Esophagus (tissue), 2 donors: Measurements from ENCODE around the gene DDA1. TPM values are rescaled to one million over a fixed set of nuclear protein-coding genes. Genes with fewer than 3 reads are reported as not detected.

Experiments used
- H3K27ac ChIP-seq, 2 donors: one replicate each; pipeline ENCODE4 v1.5.1; 2013; ENCODE audit warnings: low read depth in 2 of 2, mild to moderate bottlenecking in 2 of 2, inconsistent platforms in 1 of 2, low read length in 1 of 2, moderate library complexity in 1 of 2
- H3K27me3 ChIP-seq, 2 donors: one replicate each; pipeline ENCODE4 v1.6.1; 2013; ENCODE audit warnings: low read length in 2 of 2, control low read depth in 1 of 2, mild to moderate bottlenecking in 1 of 2; ENCODE audit not compliant: insufficient read depth in 2 of 2, control insufficient read depth in 1 of 2
- H3K36me3 ChIP-seq, 2 donors: one replicate each; pipeline ENCODE4 v1.6.1; 2013; ENCODE audit warnings: low read length in 1 of 2; ENCODE audit not compliant: control insufficient read depth in 2 of 2, insufficient read depth in 2 of 2
- H3K4me1 ChIP-seq, 2 donors: one replicate each; pipeline ENCODE4 v1.6.1; 2013; ENCODE audit warnings: low read length in 1 of 2; ENCODE audit not compliant: control insufficient read depth in 2 of 2, insufficient read depth in 2 of 2
- H3K4me3 ChIP-seq, 2 donors: one replicate each; pipeline ENCODE4 v1.5.1; 2013; ENCODE audit warnings: low read length in 2 of 2, mild to moderate bottlenecking in 2 of 2, low read depth in 1 of 2, moderate library complexity in 1 of 2
- H3K9me3 ChIP-seq, 2 donors: one replicate each; pipeline ENCODE4 v1.6.1; 2013; ENCODE audit warnings: mild to moderate bottlenecking in 2 of 2, low read depth in 1 of 2, low read length in 1 of 2, moderate library complexity in 1 of 2; ENCODE audit not compliant: control insufficient read depth in 2 of 2, insufficient read depth in 1 of 2
- WGBS, 2 donors: extraction: QIAGEN DNeasy Blood & Tissue Kit; methylation state at CpG; one replicate each; pipeline ENCODE4 v1.1.7; 2013; 5-methylcytosine and 5-hydroxymethylcytosine counted together
- polyA plus RNA-seq, 2 donors: library from polyadenylated mRNA; stranded (reverse); fragments of 200-250 nt; gene quantifications; one replicate each; pipeline ENCODE4 v1.2.3, GENCODE V29; 2013
- donor health status: healthy with polysubstance abuse.
- donor health status: Bipolar disorder and iron deficiency.

DDA1 gene
- polyA plus RNA-seq, 2 donors = 40.3 to 41.4 TPM

DNA sequence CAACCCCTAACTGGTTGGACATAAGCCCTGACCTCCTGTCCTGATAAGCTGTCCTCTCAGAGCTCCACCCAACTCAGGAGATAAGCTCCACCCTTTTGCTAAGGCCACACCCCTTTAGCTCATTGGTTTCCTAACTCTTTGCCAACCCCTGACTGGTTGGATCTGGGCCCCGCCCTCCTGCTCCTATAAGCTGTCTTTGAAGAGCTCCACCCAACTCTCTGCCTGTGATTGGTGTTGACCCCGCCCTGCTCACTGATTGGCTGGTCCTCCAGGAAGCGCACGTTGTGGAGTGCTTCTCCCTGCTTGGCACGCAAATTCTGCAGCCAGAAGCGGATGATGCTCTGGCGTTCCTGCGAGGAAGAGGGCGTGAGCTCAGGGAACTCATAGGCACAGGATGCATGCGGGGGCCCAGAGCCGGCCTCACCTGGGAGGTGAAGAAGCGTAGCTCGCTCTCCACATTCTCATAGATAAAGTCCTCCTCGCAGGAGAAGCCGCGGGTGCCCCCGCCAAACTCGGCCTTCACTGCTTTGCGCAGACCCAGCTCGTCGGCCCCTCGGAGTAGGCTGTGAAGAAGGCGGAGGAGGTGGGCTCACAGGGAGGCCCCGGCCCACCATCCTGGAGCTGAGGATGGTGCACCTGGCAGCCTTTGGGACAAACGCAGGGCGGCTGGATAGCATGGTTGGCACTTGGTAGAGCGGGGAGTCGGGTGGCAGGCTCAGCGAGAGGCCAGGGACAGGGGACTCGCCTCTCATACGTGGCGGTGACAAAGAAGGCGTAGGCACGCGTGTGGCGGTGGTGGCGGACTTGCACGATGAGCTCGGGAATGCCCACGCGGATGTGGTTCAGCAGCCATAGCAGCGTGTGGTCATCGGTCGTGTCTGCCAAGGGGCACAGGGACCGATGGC is 23.6 kb downstream of the DDA1 start:
- peaks cover 10 to 27% of the 10 kb centered on the region in 2 donors for H3K4me1 ChIP-seq
- 95 to 97% methylated on average over 45 of the region's 45 CpGs for WGBS, 2 donors

GRCh38 chr19:17333611-17334413 is 24.4 kb downstream of the DDA1 start:
- 39% methylated on average over 50 to 52 of the region's 52 CpGs for whole genome bisulfite sequencing, 2 donors
- H3K9me3 ChIP-seq = peaks cover 0 to 12% of the 10 kb centered on the region in 2 donors
- H3K27me3 ChIP-seq = peaks cover 0 to 4% of the 10 kb centered on the region in 2 donors
- peaks cover 16 to 33% of the 10 kb centered on the region in 2 donors for H3K4me1 ChIP-seq
- H3K27ac ChIP-seq = peak overlapping the region; percentile 85 to 90
- peak overlapping the region; percentile 56 to 68 for H3K4me3 ChIP-seq
- H3K36me3 ChIP-seq = peaks cover 0 to 22% of the 10 kb centered on the region in 2 donors

More for the DNA sequence above, 23.6 kb downstream of the DDA1 start:
- H3K9me3 ChIP-seq = peaks cover 0 to 12% of the 10 kb centered on the region in 2 donors
- H3K27ac ChIP-seq = no peak overlapping the region
- peak overlapping the region in 1 of 2 donors; percentile 8 for H3K4me3 ChIP-seq
- H3K36me3 ChIP-seq = peaks cover 0 to 21% of the 10 kb centered on the region in 2 donors
- H3K27me3 ChIP-seq = peaks cover 0 to 4% of the 10 kb centered on the region in 2 donors

- peak within 1 kb of the TSS; percentile 56 to 68 for H3K4me3 ChIP-seq
- peaks cover 0 to 12% of the 10 kb centered on the region in 2 donors for H3K9me3 ChIP-seq
- H3K27ac ChIP-seq = peak within 1 kb of the TSS; percentile 85 to 90
- H3K27me3 ChIP-seq = peaks cover 0 to 4% of the 10 kb centered on the region in 2 donors
- WGBS, 2 donors = 1 to 3% methylated on average over 43 to 86 of the region's 86 CpGs
- H3K36me3 ChIP-seq = peaks cover 0 to 26% of the 10 kb centered on the region in 2 donors
- peaks cover 13 to 26% of the 10 kb centered on the region in 2 donors for H3K4me1 ChIP-seq
Measured at GRCh38 chr19:17334414-17335409, 25.3 kb downstream of the DDA1 start, which contains the start of gene ANO8. ANO8 (minus strand) TSS chr19:17334855; CDS start chr19:17334670, 185 bp downstream.

DNA sequence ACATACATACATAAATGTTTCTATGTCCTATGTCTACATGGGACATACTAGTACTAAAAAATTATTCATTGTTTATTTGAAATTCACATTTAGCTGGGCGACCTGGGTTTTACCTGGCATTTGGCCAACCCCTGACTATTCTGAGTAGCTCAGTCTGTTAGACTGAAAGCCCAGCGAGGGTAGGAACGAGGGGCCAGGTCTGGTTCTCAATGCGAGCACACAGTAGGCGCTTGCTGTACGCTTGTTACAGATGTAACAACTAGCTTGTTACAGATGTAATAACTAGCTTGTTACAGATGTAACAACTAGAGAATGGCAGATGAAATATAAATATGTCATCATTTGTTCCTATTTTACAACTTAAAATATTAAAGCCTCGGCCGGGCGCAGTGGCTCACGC is 26.2 kb downstream of the DDA1 start:
- peak overlapping the region in 1 of 2 donors; percentile 5 for H3K4me3 ChIP-seq
- peak overlapping the region; percentile 85 to 90 for H3K27ac ChIP-seq
- peaks cover 0 to 22% of the 10 kb centered on the region in 2 donors for H3K36me3 ChIP-seq
- WGBS, 2 donors = 66 to 72% methylated on average over 10 of the region's 10 CpGs
- peaks cover 0 to 8% of the 10 kb centered on the region in 2 donors for H3K9me3 ChIP-seq
- no peaks in the 10 kb centered on the region for H3K27me3 ChIP-seq
- peaks cover 13 to 27% of the 10 kb centered on the region in 2 donors for H3K4me1 ChIP-seq

- Histone ChIP-seq H3K27me3 (no peaks in the 10 kb centered on the region), H3K27ac (peak within 1 kb of the TSS; percentile 97), H3K9me3 (peaks cover 0 to 11% of the 10 kb centered on the region in 2 donors), H3K4me1 (peaks cover 13 to 27% of the 10 kb centered on the region in 2 donors), H3K36me3 (peaks cover 6 to 26% of the 10 kb centered on the region in 2 donors), H3K4me3 (peak within 1 kb of the TSS; percentile 66 to 69)
- 0 to 1% methylated on average over 41 of the region's 41 CpGs for WGBS, 2 donors
Measured at GRCh38 chr19:17336872-17337674, 27.7 kb downstream of the DDA1 start, which contains the start of gene GTPBP3. GTPBP3 (plus strand) TSS chr19:17337553; CDS start chr19:17337612, 59 bp downstream.

DNA sequence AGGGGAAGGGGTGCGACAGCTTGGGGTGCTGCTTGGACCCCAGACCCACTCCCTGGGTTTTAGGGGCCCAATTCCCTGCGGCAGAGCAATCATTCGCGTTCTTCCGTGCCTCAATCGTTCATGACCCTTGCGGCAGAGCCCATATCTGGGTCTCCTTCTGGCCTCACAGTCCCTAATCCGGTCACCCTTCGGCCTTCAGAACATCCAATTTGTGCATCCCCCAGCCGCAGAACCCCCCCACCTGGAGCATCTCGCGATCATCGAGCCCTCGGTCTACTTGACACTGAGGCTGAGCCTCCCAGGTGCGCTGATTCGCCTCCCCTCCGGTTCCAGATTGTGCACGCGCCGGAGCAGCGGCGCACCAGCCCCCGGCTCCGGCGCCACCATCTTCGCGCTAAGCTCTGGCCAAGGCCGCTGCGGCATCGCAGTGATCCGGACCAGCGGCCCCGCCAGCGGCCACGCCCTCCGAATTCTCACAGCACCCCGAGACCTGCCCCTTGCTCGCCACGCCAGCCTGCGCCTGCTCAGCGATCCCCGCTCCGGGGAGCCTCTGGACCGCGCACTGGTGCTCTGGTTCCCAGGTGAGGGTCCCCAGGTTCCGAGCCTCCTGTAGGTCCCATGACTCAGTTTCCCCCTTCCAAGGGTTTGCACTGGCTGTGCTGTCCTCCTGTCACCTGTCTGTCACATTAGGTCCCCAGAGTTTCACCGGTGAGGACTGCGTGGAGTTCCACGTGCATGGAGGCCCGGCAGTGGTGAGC is 28.5 kb downstream of the DDA1 start:
- Histone ChIP-seq H3K4me1 (peaks cover 13 to 25% of the 10 kb centered on the region in 2 donors), H3K27me3 (no peaks in the 10 kb centered on the region), H3K4me3 (peak overlapping the region; percentile 66 to 69), H3K9me3 (peaks cover 0 to 6% of the 10 kb centered on the region in 2 donors), H3K27ac (peak overlapping the region; percentile 90 to 97), H3K36me3 (peaks cover 6 to 21% of the 10 kb centered on the region in 2 donors)
- 5 to 6% methylated on average over 50 of the region's 50 CpGs for WGBS, 2 donors

GRCh38 chr19:17338433-17339078 is 29.2 kb downstream of the DDA1 start:
- Histone ChIP-seq H3K4me3 (peak overlapping the region; percentile 66 to 69), H3K9me3 (peaks cover 0 to 2% of the 10 kb centered on the region in 2 donors), H3K27ac (no peak overlapping the region), H3K36me3 (peaks cover 6 to 15% of the 10 kb centered on the region in 2 donors), H3K27me3 (no peaks in the 10 kb centered on the region), H3K4me1 (peaks cover 13 to 20% of the 10 kb centered on the region in 2 donors)
- WGBS, 2 donors = 87 to 89% methylated on average over 30 of the region's 30 CpGs
